GM19395 (cell line): ENCODE data around the gene FHOD3.

Experiments
- ATAC-seq: cut with Tn5 transposase; IDR thresholded peaks from one replicate; pipeline ENCODE4 v1.9.1; 2021; ENCODE audit warnings: mild to moderate bottlenecking, moderate library complexity; ENCODE audit not compliant: unreplicated experiment

Gene FHOD3

DNA sequence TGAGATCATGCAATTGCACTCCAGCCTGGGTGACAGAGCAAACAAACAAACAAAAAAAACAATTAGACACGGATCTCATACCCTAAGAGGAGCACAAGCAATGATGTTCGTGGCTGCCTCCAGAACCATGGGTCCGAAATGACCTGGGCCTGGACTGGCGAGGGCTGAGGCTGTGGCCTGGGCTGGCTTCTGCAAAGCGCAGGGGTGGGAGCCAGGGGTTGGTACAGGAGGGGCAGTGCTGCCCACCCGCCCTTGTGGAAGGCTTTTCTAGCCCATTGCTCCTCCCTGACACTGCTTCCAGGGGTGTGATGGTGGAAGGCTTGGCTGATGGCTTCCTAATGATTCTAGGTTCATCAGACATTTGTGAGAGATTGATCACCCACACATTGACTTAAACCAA lies 167.8 kb downstream of the FHOD3 start:
- ATAC-seq, result no peak

DNA sequence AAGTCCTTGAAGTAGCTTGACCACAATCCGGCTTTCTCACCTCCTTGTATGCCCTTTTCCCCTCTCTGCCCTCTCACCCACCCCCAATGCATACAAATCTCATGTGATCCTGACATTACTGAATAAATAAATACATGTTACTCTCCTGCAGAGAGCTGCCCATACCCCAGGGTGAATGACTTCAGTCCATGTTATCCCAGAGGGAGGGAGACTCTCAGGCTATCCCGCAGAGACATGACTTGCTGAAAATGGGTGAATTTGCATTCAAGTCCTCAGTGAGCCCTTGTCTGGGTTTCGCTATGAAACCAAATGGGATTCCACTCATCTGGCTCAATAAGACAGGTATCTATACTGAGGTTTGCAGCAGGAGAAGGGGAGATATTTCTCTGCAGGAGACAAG lies 168.5 kb downstream of the FHOD3 start:
- ATAC-seq, result no peak

DNA sequence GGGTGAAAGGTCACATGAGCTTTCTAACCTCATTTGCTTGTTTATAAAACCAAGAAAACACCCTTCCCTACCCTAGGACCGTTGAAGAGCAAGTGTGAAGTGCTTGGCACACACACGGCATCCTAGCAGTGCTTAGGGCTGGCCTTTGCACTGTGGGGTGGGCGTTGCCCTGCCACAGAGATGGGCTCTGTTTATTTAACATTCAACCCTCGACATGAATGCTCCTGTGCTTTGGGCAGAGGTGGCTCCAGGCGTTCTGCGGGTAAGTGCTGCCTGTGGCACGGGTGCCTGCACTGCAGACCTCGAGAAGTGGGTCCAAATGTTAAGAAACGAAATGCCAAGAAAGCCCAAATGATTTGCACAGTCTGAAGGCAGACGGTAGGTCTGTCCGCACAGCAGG lies 170.1 kb downstream of the FHOD3 start:
- no peak for ATAC-seq

DNA sequence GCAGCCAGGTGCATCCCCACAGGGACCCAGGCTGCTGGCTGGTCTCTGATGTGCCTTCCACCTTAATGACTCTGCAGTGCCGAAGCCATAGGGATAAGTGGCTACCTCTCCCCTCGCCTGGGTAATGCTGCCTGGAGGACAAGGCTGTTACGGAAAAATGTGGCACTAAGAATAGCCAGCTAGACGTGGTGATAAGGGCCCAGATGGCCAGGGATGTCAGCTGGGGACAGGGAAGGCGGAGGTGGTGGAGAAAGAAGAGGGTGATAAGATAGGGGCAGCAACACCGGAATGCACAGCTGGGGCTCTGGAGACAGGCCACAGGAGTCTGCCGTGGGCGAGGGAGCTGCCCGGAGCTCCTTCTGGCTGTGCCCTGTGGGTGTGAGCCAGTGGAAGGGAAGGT lies 170.6 kb downstream of the FHOD3 start:
- ATAC-seq, result no peak

DNA sequence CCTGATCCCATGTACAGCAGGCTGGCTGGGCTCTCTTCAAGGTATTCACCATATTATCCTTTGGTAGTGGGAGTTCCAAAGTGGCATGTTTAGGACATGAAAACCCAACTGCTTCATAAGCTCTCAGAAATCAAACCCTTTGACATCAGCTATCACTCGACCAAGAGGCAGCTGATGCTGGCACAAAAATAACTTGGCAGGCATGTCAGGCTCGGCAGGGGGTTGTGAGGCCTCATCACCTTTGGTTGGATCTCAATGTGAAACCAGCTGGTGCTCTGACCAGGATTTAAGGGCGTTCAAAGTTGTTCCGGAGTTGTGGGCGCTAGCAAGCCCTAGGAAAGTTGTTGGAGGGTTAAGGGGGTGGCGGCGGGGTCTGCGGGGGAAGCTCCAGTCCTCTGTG lies 171.9 kb downstream of the FHOD3 start:
- ATAC-seq, result no peak

DNA sequence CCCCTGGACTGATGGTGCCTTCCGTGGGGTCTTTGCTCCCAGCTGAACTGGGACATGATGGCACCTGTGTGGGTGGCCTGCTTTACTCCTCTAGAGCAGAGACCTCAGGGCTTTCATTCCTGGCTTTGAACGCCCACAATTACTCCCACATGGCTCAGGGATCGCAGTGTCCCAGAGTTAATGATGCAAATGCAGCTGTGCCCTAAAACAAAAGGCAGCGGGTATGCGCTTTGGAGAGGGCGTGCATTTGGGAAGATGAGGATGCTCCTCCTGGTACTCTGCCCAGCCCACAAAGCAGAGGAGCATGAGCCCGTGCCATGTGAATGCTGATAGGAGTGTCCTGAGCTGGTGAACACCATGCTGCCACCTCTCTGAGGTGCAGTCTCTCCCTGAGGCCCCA lies 173.4 kb downstream of the FHOD3 start:
- no peak for ATAC-seq

DNA sequence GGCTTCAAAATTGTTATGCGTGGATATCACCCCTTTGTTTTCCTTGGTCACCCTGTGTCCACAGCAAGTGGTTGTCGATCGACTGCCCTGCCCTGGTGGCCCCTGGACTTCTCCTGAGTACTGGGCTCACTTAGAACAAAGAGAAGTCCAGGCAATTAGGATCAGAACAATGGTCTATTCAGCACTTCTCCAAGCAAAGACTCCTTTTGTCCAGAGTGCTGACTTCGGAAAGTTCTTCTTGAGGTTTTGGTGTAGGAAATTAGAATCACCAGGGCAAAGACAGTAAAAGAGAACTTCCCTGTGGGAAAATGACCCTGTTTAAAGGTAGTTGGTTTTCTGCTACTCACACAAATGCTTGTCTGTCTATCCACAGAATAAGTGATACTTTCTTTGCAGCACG lies 173.9 kb downstream of the FHOD3 start:
- no peak for ATAC-seq

DNA sequence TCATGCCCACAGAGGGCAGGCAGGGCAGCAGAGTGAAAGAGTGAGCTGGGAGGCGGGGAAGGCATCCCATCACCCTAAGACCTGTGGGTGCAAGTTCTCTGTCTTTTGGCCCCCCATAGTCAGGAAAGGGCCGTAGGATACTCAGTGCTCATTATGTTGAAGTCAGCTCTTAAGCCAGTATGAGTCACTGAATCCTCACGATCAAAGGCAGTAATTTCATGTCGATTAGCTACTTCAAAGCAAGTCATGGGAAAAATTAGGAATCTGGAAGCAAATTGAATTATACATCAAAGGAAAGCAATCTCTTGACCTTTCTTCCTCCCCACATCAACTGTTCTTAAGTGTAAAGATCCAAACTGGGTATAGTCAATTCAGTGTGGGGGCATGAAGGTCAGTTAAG lies 178.9 kb downstream of the FHOD3 start:
- ATAC-seq, result no peak

DNA sequence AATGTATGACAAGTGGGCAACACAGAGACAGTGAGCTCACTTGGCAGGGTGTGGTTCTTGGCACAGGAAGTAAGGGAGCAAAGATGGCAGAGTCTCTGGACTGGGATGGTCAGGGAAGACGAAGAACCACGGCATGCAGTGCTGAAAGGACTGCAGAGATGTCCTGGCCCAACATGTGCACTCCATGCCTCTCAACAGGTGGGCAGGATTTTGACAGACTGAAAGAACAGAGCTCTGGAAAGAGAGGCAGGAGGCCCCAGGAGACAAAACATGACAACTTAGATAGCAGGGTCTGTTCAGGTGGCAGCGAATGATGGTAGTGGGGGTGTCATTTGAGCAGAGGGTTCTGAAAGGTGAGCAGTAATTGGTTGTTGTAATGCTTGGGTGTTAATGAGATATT lies 180.3 kb downstream of the FHOD3 start:
- no peak for ATAC-seq

DNA sequence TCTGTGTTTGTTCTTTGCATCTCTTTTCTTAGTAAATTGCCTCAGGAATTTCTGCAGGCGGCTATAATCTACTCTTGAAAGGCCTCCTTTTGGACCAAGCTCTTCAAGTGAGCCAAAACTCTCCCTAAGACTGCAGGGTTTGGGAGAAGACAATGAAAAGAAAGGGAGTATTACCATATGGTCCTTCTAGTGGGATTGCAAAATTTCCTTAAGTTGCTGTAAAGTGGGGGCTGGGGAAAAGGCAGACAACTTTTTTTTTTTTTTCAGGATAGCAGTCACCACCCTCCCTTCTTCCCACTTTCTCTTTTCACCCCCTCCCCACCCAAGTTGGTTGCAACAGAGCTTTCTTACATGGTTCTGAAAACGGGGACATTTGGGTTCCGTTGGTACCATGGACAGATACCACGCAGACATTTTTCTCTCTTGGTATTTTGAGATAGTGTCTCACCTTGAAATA lies 183.7 kb downstream of the FHOD3 start:
- ATAC-seq, result no peak

DNA sequence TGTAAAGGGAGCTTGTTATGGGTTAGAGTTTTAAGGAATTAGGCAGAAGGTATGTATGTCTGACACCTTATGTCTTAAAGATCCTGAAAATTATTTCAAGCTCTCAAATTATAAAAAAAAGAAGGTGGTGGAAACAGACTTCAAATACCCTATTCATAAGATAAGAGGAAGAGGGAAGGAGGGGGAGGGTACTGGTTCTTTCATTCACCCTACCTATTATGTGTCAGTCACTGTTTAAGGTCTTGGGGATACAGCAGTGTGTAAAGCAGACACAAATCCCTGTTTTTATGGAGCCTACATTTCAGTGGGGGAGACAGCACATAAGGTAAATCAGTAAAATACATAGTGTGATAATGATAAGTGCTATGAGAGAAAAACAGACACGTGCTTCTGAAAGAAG lies 184.4 kb downstream of the FHOD3 start:
- no peak for ATAC-seq

DNA sequence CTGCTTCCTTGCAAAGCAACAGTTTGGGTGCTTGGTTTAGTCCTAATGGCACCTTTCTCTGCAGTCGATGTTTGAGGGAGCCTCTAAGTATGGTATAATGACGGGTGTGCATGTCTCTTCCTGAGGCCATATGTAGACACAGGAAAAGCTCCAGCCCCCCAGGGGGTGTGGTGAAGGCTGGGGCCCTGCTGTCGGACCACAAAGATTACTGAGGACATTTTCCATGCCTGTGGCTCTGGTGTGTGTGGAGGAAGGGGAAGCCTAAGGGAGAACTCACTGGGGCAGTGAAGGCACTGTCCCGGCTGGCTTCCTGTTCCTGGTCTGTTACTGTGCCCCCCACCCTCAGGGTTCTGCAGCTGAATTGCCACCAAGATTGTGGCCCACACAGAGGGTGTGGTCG lies 187.1 kb downstream of the FHOD3 start:
- no peak for ATAC-seq

DNA sequence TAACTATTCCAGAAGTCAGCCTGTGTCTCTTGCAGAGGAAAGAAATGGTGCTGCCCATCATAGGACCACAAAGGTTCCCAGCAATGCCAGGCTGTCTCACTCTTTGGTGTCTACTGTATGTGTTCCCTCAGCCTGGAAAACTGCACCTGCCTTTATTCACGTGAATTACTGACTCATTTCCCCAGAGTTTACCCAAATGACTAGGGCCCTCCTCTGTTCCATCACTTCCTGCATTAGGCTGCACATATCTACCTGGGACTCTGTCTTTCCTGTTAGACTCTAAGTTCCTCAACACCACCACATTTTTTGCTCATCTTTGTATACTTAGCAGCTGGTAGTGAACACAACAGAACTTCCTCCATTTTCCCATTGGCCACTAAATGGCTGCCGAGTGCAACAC lies 188.3 kb downstream of the FHOD3 start:
- no peak for ATAC-seq

DNA sequence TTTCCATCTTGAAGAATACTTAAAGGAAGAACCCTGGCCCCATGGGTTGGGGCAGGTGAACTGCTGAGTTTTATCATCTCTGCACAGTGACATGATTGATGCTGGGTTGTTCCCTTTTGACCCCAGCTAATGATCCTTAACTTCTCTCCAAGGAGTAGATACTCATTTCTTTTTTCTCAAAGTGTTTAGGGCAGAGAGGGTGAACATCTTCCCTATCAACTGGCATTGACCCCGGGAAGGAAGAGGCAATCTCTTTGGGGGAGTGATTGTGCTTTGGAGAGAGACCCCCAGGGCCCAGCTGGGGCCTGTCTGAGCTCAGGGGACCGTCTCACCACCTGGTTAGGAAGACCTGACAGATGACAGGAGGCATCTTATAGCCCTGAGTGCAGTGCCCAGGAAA lies 190.6 kb downstream of the FHOD3 start:
- ATAC-seq, result no peak

DNA sequence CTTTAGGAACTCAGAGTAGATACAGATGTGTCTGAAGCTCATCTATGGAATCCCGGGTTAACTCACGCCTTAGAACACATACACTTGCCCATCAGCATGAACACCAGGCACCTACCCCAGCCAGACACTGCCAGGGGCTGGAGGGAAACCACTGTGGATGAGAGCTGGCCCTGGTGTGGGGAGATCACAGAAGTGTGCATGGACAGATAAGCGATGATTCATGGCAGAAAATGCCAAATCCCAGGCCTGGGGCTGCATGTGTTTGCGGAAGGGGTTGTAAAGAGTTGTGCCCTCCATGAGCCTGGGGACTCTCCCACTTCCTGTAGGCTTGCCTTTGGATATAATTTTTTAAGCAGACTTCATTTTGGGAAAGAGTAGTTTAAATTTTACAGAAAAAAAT lies 193.4 kb downstream of the FHOD3 start:
- ATAC-seq, result no peak

DNA sequence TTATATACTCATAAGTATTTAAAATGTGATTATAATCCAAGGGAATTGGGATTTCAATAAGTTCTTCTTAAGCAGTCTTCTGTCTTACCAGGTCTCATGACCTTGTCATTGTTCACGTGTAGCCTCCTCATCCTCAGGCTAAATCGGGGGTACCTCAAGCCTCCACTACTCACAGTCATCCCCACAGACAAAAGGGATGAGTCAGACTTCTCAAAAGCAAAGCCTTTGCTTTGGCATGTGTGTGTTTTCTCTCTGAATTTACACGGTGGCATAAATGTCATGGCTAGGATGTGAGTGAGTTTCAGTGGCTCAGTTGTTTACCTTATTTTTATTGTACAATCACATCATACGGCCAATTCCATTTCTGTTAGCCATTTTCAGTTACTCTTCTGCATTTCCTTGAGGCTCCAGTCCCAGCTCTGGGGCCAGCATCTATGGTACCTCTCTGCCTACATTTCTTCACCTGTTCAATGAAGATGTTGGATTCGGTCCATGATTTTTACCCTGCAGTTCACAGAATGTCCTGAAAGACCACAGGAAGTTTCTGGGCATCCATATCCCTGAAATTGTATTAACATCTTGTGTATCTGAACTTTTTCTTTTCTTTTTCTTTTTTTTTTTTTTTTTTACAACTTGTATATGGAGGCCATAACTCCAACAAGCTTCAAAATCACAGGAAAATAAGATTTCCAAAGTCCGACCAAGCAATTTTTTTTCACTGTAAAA lies 195.3 kb downstream of the FHOD3 start:
- no peak for ATAC-seq

DNA sequence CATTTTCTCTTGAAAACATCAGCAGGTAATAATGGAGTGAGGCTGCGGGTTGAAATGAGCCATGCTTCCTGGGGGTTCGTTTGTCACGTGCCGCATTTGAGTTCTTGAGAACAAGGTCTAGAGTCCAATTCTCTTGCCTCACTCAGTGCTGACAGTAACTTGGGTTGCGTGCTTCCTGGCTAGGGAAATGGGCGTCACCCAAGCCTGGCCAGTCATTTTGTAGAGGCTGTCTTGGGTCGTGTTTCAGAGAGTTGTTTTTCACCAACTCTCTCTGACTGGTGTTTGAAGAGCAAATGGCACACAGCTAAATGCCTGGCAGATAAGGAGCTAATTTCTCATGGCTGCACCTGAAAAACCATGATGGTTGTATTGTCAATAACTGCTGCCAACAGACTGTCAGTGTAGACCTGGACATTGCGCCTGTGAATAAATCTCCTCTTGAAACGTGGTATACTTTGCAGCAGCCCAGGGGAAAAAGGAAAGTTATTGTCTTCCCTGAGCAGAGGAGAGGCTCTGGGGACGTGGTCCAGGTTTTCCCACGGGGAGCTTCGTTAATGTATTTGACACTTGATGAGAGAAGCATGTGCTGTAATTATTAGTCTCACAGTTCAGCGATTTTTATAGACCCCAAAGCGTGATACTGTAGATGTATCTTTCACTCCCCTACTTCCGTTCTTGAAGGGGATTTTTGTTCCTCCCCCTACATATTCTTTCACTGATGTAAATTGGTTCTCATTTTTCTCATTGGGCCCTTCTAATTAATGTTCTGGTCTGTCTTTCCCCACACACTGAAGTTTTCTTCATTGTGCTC lies 196.0 kb downstream of the FHOD3 start:
- no peak for ATAC-seq

DNA sequence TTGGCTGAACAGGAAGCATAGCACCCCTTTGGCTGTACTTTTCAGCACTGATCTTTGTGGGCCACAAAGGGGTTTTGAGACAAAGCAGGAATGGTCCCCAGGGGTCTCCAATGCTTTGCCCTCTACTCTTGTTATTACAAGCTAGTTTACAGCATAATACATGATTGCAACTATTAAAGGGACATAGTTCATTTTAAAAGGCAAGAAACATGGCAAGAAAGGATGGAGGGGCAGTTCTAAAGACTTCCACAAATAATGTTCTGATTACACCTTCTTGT lies 196.6 kb downstream of the FHOD3 start:
- ATAC-seq, result no peak

DNA sequence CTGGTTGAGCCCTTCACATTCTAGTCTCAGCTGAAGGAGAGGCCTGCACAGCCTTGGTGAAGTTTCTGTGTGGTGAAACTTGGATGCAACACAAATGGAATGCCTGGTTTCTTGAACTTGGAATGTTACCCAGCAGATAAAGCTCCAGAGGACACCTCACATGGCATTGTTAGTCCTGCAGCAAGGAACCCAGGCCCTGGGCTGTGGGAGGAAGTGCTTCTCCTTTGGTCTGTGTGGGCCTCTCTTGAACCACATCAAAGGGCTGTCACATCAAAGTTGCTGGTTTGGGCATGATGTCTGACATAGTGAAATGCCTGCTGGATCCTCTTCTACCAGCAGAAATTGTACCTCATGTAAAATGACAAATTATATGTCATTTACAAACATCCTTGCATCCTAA lies 198.5 kb downstream of the FHOD3 start:
- ATAC-seq, result no peak

DNA sequence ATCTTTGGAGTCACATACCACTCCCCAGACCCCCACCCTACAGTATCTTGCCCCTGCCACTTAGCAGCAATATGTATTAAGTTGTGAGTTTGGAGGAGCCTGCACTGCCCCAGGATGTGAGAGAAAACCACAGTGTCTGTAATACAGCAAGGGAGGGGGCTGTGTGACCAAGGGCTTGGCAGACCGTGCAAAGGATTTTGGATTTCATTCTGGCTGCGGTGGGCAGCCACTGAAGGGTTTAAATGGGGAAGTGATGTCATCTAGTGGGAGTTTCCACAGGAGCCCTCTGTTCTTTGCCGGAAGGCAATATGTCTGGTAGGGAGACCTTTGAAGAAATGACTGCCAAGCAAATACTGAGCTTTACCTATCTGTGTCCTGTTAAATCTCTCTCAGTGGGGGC lies 202.4 kb downstream of the FHOD3 start:
- peak; percentile 77 for ATAC-seq

DNA sequence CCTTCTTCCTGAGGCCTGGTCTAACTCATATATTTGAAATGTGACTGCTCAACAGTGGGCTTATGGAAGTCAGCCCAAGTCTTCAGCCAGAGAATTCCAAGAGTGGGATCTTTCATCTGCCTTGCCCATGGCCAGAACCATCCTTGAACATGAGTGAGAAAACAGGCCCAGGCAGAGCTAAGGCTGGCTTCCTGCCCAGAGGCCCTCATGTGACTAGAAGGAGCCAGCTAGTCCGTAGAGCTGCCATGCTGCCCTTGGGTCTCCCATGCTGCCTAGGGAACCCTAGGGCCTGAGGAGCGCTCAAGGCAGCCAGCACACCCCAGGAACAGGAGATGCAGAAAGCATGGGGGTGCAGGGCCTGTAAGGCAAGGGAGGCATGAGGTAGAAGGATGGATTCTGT lies 203.6 kb downstream of the FHOD3 start:
- ATAC-seq, result no peak

DNA sequence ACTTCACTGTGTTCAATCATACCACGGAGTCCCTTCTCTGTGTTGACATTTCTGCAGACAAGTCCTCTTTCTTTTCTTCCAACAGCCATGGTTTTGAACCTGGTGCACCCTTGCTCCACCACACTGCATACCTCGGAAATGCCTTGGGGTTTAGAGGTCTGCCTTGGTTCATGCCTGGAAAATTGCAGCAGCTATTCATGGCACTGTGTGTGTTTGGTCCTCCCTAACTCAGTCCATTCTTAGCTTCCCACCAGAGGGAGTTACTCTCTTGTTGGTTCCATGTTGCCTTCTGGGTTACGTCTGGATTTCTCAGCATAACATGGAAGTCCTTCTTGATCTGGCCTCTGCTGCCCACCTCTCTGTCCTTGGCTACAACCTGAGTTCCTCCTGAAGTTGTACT lies 206.0 kb downstream of the FHOD3 start:
- no peak for ATAC-seq

DNA sequence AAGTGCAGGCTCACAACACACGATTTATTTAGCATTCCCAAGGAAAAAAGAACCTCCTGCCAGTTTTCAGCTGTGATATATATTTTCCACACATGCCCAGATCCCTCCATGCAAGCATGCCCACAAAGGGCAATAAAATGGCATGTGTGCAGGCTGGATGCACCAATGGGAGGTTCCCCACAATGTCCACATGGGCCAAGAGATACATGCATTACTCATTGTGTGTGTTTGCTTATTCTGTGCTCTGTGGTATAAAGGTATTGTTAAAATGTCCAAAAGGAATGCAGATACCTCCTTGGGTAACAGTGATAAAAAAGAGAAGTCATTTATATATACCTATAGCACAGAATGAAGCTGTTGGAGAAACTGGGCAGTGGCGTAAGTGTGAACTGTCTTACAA lies 207.4 kb downstream of the FHOD3 start:
- ATAC-seq, result no peak
